ENCODE results near the gene TSPOAP1.

Gene TSPOAP1

GRCh38 chr17:58340405-58340876 is 11.8 kb upstream of the TSPOAP1 start:
- no peak for DNase-seq (ENCODE audit: low read depth in 2 of 3, low spot score in 1 of 3)

- DNase-seq (ENCODE audit: low read depth in 2 of 3, low spot score in 1 of 3): no peak
These were observed 11.3 kb upstream of the TSPOAP1 start for GRCh38 chr17:58339755-58340404.

- DNase-seq (ENCODE audit: low read depth in 2 of 3, low spot score in 1 of 3): peak in 2 of 3 donors; percentile 80 to 83
These were observed 10.5 kb upstream of the TSPOAP1 start for GRCh38 chr17:58338841-58339754.

- DNase-seq (ENCODE audit: low read depth in 2 of 3, low spot score in 1 of 3): peak in 1 of 3 donors; percentile 40
These were observed 9.9 kb upstream of the TSPOAP1 start for GRCh38 chr17:58338454-58338840.

- peak; percentile 90 to 95 (median 92) for DNase-seq (ENCODE audit: low read depth in 2 of 3, low spot score in 1 of 3)
These were observed 9.2 kb upstream of the TSPOAP1 start for GRCh38 chr17:58337600-58338453.

- DNase-seq (ENCODE audit: low read depth in 2 of 3, low spot score in 1 of 3): peak in 1 of 3 donors; percentile 48
These were observed 8.6 kb upstream of the TSPOAP1 start for GRCh38 chr17:58337210-58337599.

- DNase-seq (ENCODE audit: low read depth in 2 of 3, low spot score in 1 of 3): no peak
These were observed 8.0 kb upstream of the TSPOAP1 start for GRCh38 chr17:58336456-58337209.

GRCh38 chr17:58335779-58336455 is 7.3 kb upstream of the TSPOAP1 start:
- peak in 2 of 3 donors; percentile 63 to 71 for DNase-seq (ENCODE audit: low read depth in 2 of 3, low spot score in 1 of 3)

GRCh38 chr17:58335061-58335731 is 6.6 kb upstream of the TSPOAP1 start:
- peak in 1 of 3 donors; percentile 52 for DNase-seq (ENCODE audit: low read depth in 2 of 3, low spot score in 1 of 3)

GRCh38 chr17:58334661-58335060 is 6.1 kb upstream of the TSPOAP1 start:
- no peak for DNase-seq (ENCODE audit: low read depth in 2 of 3, low spot score in 1 of 3)

GRCh38 chr17:58334256-58334655 is 5.7 kb upstream of the TSPOAP1 start:
- no peak for DNase-seq (ENCODE audit: low read depth in 2 of 3, low spot score in 1 of 3)

GRCh38 chr17:58333736-58334207 is 5.2 kb upstream of the TSPOAP1 start:
- DNase-seq (ENCODE audit: low read depth in 2 of 3, low spot score in 1 of 3): no peak

GRCh38 chr17:58332778-58333735 is 4.5 kb upstream of the TSPOAP1 start:
- DNase-seq (ENCODE audit: low read depth in 2 of 3, low spot score in 1 of 3): peak in 2 of 3 donors; percentile 70 to 74

GRCh38 chr17:58331815-58332777 is 3.5 kb upstream of the TSPOAP1 start:
- peak; percentile 89 to 94 (median 91) for DNase-seq (ENCODE audit: low read depth in 2 of 3, low spot score in 1 of 3)

- DNase-seq (ENCODE audit: low read depth in 2 of 3, low spot score in 1 of 3): peak in 1 of 3 donors; percentile 72
These were observed 2.6 kb upstream of the TSPOAP1 start for GRCh38 chr17:58330997-58331814.

- peak in 1 of 3 donors; percentile 48 for DNase-seq (ENCODE audit: low read depth in 2 of 3, low spot score in 1 of 3)
These were observed 2.0 kb upstream of the TSPOAP1 start for GRCh38 chr17:58330538-58330996.

Data from stimulated activated CD4-positive, alpha-beta T cell treated with anti-CD3 and anti-CD28 coated beads, Interleukin-12 subunit alpha, Interleukin-12 subunit beta, amount 100 ng/mL, for 48 hours (primary cell).